K562 (cell line): ENCODE measurements around the gene CSNK1G2. TPM values are rescaled to one million over a fixed set of nuclear protein-coding genes. Genes with fewer than 3 reads are reported as not detected.

Experiments
- ATAC-seq: fragments of 200-7000 bp; cut with Tn5 transposase; 3 replicates; pipeline ENCODE4 v1.9.1; 2020; ENCODE audit warnings: moderate library complexity
- BruUV-seq: library from RNA; stranded (reverse); fragments of 400-500 nt; replicated peaks from 2 replicates; lab custom pipeline; 2021; lab: Mats Ljungman, UMichigan
- CTCF ChIA-PET: fragments of 300-600 bp; formaldehyde crosslinking; extraction: SDS; loops from one replicate; lab custom pipeline; 2021; ENCODE audit warnings: low intra/inter-chr PET ratio; lab: Yijun Ruan, JAX
- POLR2A ChIA-PET: fragments of 300-600, 350-650 bp; sonication (Branson Sonifier 250); formaldehyde crosslinking; extraction: SDS; loops from one replicate; lab custom pipeline; 2021; ENCODE audit warnings: antibody characterized with exemption, inconsistent platforms; lab: Yijun Ruan, JAX
- DNase-seq, 4 experiments: peaks; one replicate each; pipeline versions ENCODE4 v3.0.0 to v3.0.0-alpha.2; 2011 to 2018; ENCODE audit warnings: low spot score in 3 of 4, mixed read lengths in 3 of 4; ENCODE audit errors: extremely low read depth in 1 of 4
- FAIRE-seq: peaks from 2 replicates; lab custom pipeline; 2011; peaks lifted over from hg19 to GRCh38; lab: Jason Lieb, UNC
- H2AFZ ChIP-seq: 2 replicates; pipeline ENCODE4 v1.6.0; 2011; ENCODE audit warnings: low read depth, low read length, control low read depth, inconsistent platforms
- H3K27ac ChIP-seq: fragments of 200-600 bp; 3 replicates; pipeline ENCODE4 v1.8.0; 2011; ENCODE audit warnings: low read depth, mild to moderate bottlenecking, control low read depth, inconsistent platforms, low read length, moderate library complexity, mixed read lengths; ENCODE audit errors: extremely low read depth
- H3K27me3 ChIP-seq, 2 experiments: fragments of 300-600 bp in 1 of 2; 2 replicates in 1 of 2; 3 replicates in 1 of 2; pipeline versions ENCODE4 v1.6.0 to v1.8.0; 2011; ENCODE audit warnings: inconsistent platforms in 2 of 2, low read length in 2 of 2, mild to moderate bottlenecking in 1 of 2, mixed read lengths in 1 of 2, moderate library complexity in 1 of 2; ENCODE audit not compliant: control insufficient read depth in 2 of 2, insufficient read depth in 2 of 2
- H3K36me3 ChIP-seq: fragments of 300-600 bp; 3 replicates; pipeline ENCODE4 v1.8.0; 2011; ENCODE audit warnings: mild to moderate bottlenecking, low read length, inconsistent platforms; ENCODE audit not compliant: control insufficient read depth, insufficient read depth
- H3K4me1 ChIP-seq, 2 experiments: fragments of 200-600 bp in 1 of 2; replicated peaks in 1 of 2; 2 replicates in 1 of 2; 3 replicates in 1 of 2; pipeline versions ENCODE4 v1.5.1 to v1.8.0; 2011; ENCODE audit warnings: inconsistent platforms in 2 of 2, low read length in 2 of 2, mild to moderate bottlenecking in 1 of 2, mixed read lengths in 1 of 2, moderate library complexity in 1 of 2; ENCODE audit not compliant: control insufficient read depth in 2 of 2, insufficient read depth in 2 of 2
- H3K4me2 ChIP-seq: 2 replicates; pipeline ENCODE4 v1.6.1; 2011; ENCODE audit warnings: low read length, control low read depth, inconsistent platforms, mixed read lengths; ENCODE audit not compliant: insufficient read depth
- H3K4me3 ChIP-seq: fragments of 200-600 bp; sonication (generic), shearing (Covaris generic); 2 replicates; pipeline ENCODE4 v1.5.1; 2016; ENCODE audit warnings: control low read depth, inconsistent platforms
- H3K79me2 ChIP-seq: fragments of 200-600 bp; 3 replicates; pipeline ENCODE4 v1.8.0; 2011; ENCODE audit warnings: low read length, inconsistent platforms; ENCODE audit not compliant: control insufficient read depth, insufficient read depth
- H3K9ac ChIP-seq, 2 experiments: 2 replicates each; pipeline versions ENCODE4 v1.6.0 to v1.6.1; 2011; ENCODE audit warnings: low read depth in 2 of 2, low read length in 2 of 2, control low read depth in 1 of 2, inconsistent platforms in 1 of 2, mild to moderate bottlenecking in 1 of 2, mixed read lengths in 1 of 2; ENCODE audit not compliant: insufficient read depth in 1 of 2
- H3K9me1 ChIP-seq: one replicate; pipeline ENCODE4 v1.6.0; 2011; ENCODE audit warnings: inconsistent platforms, mild to moderate bottlenecking, low read length, moderate library complexity; ENCODE audit not compliant: control insufficient read depth, insufficient read depth
- H3K9me3 ChIP-seq: replicated peaks from 2 replicates; pipeline ENCODE4 v1.5.1; 2011; ENCODE audit warnings: low read depth, low read length, inconsistent platforms; ENCODE audit not compliant: control insufficient read depth, insufficient read depth
- H4K20me1 ChIP-seq: replicated peaks from 2 replicates; pipeline ENCODE4 v1.6.1; 2011; ENCODE audit warnings: low read length, inconsistent platforms, mixed read lengths; ENCODE audit not compliant: control insufficient read depth, insufficient read depth
- E2F6 ChIP-seq, 2 experiments: IDR thresholded peaks; 2 replicates each; pipeline ENCODE4 v1.6.1; 2011; ENCODE audit warnings: borderline replicate concordance in 1 of 2, control low read depth in 1 of 2, low read depth in 1 of 2, low read length in 1 of 2, mild to moderate bottlenecking in 1 of 2, mixed read lengths in 1 of 2, moderate library complexity in 1 of 2; ENCODE audit not compliant: insufficient read depth in 1 of 2, insufficient read length in 1 of 2, poor library complexity in 1 of 2, severe bottlenecking in 1 of 2; ENCODE audit errors: extremely low read depth in 1 of 2
- FOXP1 ChIP-seq: sonication (generic); formaldehyde crosslinking; IDR thresholded peaks from 2 replicates; pipeline ENCODE4 v1.8.0; 2022; ENCODE audit warnings: mild to moderate bottlenecking, missing genetic modification reagents
- IFI16 ChIP-seq: fragments of 250-450 bp; sonication (Bioruptor Pico); IDR thresholded peaks from 2 replicates; pipeline ENCODE4 v2.1.2; 2022; ENCODE audit warnings: mild to moderate bottlenecking, inconsistent platforms
- JUN ChIP-seq, 2 experiments: sonication (generic) in 1 of 2; formaldehyde crosslinking in 1 of 2; IDR thresholded peaks; 2 replicates each; pipeline versions ENCODE4 v1.6.1 to v1.8.0; 2012 to 2022; ENCODE audit warnings: borderline replicate concordance in 2 of 2, mild to moderate bottlenecking in 2 of 2, improper control_type of control experiment in 1 of 2, low read depth in 1 of 2, low read length in 1 of 2, missing genetic modification reagents in 1 of 2
- POLR2G ChIP-seq: fragments of 200-400 bp; formaldehyde crosslinking; IDR thresholded peaks from 2 replicates; pipeline ENCODE4 v1.6.1; 2017; ENCODE audit warnings: low read depth, mild to moderate bottlenecking, antibody characterized with exemption, low read length, moderate library complexity
- SRSF7 ChIP-seq: fragments of 200-400 bp; formaldehyde crosslinking; optimal IDR thresholded peaks from 2 replicates; pipeline ENCODE3; 2017; ENCODE audit warnings: mild to moderate bottlenecking, low read depth, low read length
- ZBTB33 ChIP-seq: sonication (generic); formaldehyde crosslinking; IDR thresholded peaks from 2 replicates; pipeline ENCODE4 v1.8.1; 2023; ENCODE audit warnings: mild to moderate bottlenecking, missing genetic modification reagents
- ZNF24 ChIP-seq: fragments of 450-650 bp; IDR thresholded peaks from 2 replicates; pipeline ENCODE4 v1.6.1; 2016
- ZNF282 ChIP-seq: sonication (generic); formaldehyde crosslinking; IDR thresholded peaks from 2 replicates; pipeline ENCODE4 v1.8.1; 2023; ENCODE audit warnings: missing genetic modification reagents
- ZNF512 ChIP-seq: IDR thresholded peaks from 2 replicates; pipeline ENCODE4 v1.6.1; 2016; ENCODE audit warnings: missing genetic modification characterization, missing compliant biosample characterization
- ZNF561 ChIP-seq: fragments of 450-650 bp; formaldehyde crosslinking; conservative IDR thresholded peaks from 2 replicates; pipeline ENCODE4 v1.4.0; 2020; ENCODE audit warnings: mild to moderate bottlenecking, moderate library complexity
- WGBS: fragments of 100-300 bp; shearing (Covaris generic); methylation state at CpG from one replicate; pipeline ENCODE4 v1.1.6; 2016; ENCODE audit warnings: low coverage, mixed read lengths; ENCODE audit not compliant: insufficient coverage; ENCODE audit errors: missing lambda C conversion rate; 5-methylcytosine and 5-hydroxymethylcytosine counted together
- in situ Hi-C: fragments of 300-500 bp; cut with MboI; formaldehyde crosslinking; loops from 4 replicates; pipeline ENCODE4 v1.15.0; 2018; ENCODE audit warnings: inconsistent platforms, mixed read lengths
- intact Hi-C: fragments of 100-400 bp; cut with micrococcal nuclease; formaldehyde crosslinking; loops from 2 replicates; pipeline ENCODE4 v1.14.2; 2022
- polyA plus RNA-seq, 8 experiments: library from polyadenylated mRNA; depleted of rRNA in 4 of 8; stranded (reverse) in 5 of 8; unstranded in 3 of 8; fragments of >200 nt; fragmentation: Nextera tagmentation in 2 of 8; fragmentation: Illumina TruSeq in 1 of 8; extraction: Ambion mirVana in 2 of 8; extraction: Trizol in 1 of 8; gene quantifications; 2 replicates each; pipeline versions ENCODE4 v1.2.1 to v1.2.3, GENCODE V29; 2011 to 2014; ENCODE audit warnings: inconsistent platforms in 1 of 8, missing spikeins in 1 of 8
- total RNA-seq, 7 experiments: library from RNA; depleted of rRNA in 6 of 7; stranded (reverse); fragments of >200 nt in 6 of 7; fragmentation: Illumina TruSeq in 2 of 7; extraction: Trizol in 2 of 7; gene quantifications; 2 replicates each; pipeline versions ENCODE4 v1.2.1 to v1.2.3, GENCODE V29; 2011 to 2021; ENCODE audit warnings: low replicate concordance in 1 of 7

Gene CSNK1G2
- total and polyA plus RNA-seq, 9 of the 15 experiments (the other 6 are each of a cell fraction or from before 2014, with no cell fraction given): 0.48 to 119 (median 49.5) TPM

- POLR2A ChIA-PET: no interaction called here
- Histone ChIP-seq H3K36me3 (peaks cover 28% of the 10 kb centered on the region; the same call in 2 of the 3 replicates), H3K27me3 (no peaks in the 10 kb centered on the region), H3K9ac (no peak overlapping the region; a peak in 1 of 4 replicates), H3K79me2 (peaks cover 49% of the 10 kb centered on the region), H3K4me2 (no peak overlapping the region), H3K4me1 (peaks cover 0 to 37% of the 10 kb centered on the region in 2 experiments; a peak in 2 of 5 replicates), H3K4me3 (no peak overlapping the region), H3K27ac (no peak overlapping the region), H2AFZ (no peak overlapping the region), H3K9me3 (no peaks in the 10 kb centered on the region), H4K20me1 (peaks cover 7% of the 10 kb centered on the region), H3K9me1 (no peaks in the 10 kb centered on the region)
- 96% methylated on average over 29 of the region's 42 CpGs for WGBS
- intact Hi-C loops: no loop called here
- in situ Hi-C loops: no loop called here
- FAIRE-seq (no peak), DNase-seq (no peak), ATAC-seq (no peak)
- BruUV-seq: no TSS peak
- CTCF ChIA-PET: no interaction called here
- no peak for TF ChIP-seq E2F6 (IDR thresholded peaks at IDR 0.05; ENCODE audit: borderline replicate concordance in 1 of 2, extremely low read depth in 1 of 2, insufficient read depth in 1 of 2, insufficient read length in 1 of 2, low read depth in 1 of 2, low read length in 1 of 2, poor library complexity in 1 of 2, severe bottlenecking in 1 of 2)
- TF ChIP-seq JUN (IDR thresholded peaks at IDR 0.05; ENCODE audit: borderline replicate concordance, low read depth, low read length): no peak
- no peak for TF ChIP-seq JUN (CRISPR knock-in tag; IDR thresholded peaks at IDR 0.05; ENCODE audit: borderline replicate concordance)
- TF ChIP-seq FOXP1: no peak
- TF ChIP-seq ZBTB33: peak; percentile 29; the same call in 1 of the 2 replicates
- no peak for TF ChIP-seq IFI16
- no peak for TF ChIP-seq ZNF282 (CRISPR knock-in tag)
- TF ChIP-seq ZNF512 (tag): no peak
- TF ChIP-seq ZNF561 (CRISPR knock-in tag): no peak
- no peak for TF ChIP-seq SRSF7
- TF ChIP-seq POLR2G: peak; percentile 47
- no peak for TF ChIP-seq ZNF24
These were observed 20.3 kb downstream of the CSNK1G2 start for GRCh38 chr19:1961000-1961883.
